Kidney tubule cell (primary cell): ENCODE results near the gene MCUR1.
"Not testable (repeated sequence)": the region's sequence is repeated elsewhere in the genome, so short reads cannot be mapped to it uniquely, and the experiment has no call there.

ENCODE experiments used
- DNase-seq: peaks from one replicate; pipeline ENCODE4 v3.0.0-alpha.2; 2018; ENCODE audit warnings: low spot score

MCUR1 gene

DNA sequence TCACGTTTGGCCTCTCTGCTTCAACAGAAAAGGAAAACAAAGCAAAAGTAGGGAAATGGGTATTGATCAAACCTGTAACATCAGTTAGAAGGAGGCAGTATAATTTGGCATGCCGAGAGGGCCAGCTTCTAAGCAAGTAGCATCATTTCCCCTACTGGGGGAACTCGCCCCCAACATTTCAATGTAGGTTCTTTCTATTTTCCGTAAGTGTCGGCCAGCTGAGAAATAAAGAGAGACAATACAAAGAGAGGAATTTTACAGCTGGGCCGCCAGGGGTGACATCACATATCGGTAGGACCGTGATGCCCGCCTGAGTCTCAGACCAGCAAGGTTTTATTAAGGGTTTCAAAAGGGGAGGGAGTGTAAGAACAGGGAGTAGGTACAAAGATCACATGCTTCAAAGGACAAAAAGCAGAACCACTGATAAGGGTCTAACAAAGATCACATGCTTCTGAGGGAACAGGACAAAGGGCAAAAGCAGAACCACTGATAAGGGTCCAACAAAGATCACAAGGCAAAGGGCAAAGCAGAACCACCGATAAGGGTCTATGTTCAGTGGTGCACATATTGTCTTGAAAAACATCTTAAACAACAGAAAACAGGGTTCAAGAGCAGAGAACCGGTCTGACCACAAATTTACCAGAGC, 14.4 kb upstream of the MCUR1 start:
- not testable (repeated sequence) for DNase-seq

DNA sequence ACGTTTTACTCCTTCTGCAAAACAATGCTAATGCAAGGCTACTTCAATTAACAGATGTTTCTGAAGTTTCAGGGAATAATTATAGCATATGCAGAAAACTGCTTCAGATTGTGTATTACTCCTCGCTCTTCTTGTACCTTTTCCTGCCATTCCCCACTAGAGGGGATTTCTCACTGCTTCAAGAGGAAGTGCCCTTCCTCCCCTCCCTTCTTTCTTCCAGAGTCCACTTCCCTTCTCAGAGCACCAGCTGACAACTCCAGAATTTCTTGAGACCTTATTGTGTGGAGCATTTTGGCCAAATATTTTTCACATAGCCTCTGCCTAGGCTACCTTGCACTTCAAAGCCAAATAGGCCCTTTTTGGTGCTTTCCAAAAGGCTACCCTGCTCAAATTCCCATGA, 12.7 kb upstream of the MCUR1 start:
- DNase-seq = no peak

DNA sequence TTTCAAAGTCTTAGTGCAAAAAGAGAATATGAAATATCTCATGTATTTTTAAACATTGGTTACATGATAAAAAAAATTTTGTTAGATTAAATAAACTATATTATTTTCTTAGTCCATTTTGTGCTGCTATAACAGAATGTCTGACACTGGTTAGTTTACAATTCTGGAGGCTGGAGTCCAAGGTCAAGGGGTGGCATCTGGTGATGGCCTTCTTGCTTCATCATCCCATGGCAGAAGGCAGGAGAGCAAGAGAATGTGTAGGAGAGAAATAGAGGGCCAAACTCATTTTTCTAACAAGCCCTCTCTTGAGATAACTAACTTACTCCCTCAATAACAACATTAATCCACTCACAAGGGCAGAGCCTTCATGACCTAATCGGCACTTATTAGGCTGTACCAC, 11.5 kb upstream of the MCUR1 start:
- no peak for DNase-seq

DNA sequence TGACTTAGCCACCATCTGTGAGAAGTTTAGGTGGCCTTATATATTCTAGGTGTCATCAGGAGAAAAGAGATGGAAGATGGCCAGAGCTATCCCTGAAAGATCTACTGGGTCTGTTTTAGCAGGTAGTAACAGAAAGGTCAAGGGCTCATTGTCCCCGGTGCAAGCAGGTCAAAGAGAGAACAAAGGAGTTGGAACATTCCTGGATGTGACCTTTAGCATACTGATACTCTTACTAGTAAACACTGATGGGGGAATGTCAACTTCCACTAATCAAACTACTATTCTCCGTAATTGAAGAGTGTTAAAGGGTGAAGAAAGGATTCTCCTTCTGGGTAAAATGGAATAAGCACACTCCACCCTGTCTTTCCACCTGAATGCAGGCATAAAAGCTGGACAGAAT, 4.0 kb upstream of the MCUR1 start:
- no peak for DNase-seq

DNA sequence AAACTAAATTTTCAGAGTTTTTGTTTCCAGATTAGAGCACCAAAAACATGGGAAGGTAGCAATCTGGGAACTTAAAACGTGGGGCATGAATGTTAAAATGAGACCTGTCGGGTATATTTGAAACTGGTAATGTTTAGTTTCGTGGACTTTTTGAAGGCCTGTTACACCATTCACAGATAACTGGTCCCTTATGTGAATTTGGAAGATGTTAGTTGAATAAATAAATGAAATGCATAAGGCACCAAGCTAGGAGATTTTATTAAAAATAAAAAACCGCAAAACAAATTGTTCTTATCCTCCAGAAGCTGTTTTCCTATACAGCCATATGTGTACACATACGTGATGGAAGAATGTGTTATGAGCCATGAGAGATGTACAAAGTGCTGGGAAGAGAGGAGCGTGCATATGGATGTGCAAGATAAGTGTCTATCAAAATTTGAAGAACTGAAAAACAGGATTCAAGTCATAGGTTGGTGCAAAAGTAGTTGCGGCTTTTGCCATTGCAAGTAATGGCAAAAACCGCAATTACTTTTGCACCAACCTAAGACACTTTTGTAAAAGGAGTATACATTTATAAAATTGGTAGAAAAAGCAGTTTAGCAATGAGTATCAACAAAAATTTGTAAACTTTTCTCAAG, 700 bp upstream of the MCUR1 start:
- no peak for DNase-seq

DNA sequence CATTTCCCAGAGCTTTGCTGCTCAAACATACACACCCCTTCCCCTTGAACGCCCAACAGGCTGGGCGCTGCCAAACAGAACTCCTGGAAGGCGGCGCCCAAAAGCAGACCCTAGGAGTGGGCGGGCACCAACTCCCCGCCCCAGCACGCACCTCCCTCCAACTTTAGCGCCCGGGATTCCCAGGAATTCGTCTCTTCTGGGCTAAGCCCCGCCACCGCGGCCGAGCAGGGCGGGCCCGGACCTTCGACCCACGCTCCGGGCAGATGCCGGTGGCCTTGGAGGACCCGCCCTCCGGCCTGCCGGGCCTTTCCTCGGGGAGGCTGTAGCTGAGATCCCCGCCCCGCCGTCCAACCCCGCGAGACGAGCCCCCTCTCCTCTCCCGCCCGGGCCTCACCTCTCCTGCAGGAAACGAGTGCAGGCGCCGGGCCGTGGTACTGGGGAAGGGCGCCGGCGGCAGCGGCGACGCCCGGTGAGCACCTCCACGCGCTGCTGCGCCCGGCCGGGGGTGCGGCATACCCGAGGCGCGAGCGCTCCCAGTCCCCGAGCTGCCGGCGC, 659 bp downstream of the MCUR1 start:
- DNase-seq = peak; percentile 73

DNA sequence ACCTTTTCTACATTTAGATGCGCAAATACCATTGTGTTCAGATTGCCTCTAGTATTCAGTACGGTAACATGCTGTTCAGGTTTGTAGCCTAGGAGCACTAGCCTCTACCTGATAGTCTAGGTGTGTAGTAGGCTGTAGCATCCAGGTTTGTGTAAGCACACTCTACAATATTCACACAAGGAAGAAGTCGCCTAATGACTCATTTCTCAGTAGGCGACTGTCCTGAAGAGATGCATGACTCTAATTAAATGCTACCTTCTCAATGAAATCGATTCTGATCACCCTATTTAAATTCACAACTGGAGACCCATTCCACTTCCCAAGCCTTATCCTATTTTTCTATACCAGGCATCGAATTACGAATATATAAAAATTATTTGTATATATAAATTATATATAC, 1.3 kb downstream of the MCUR1 start:
- peak; percentile 47 for DNase-seq

DNA sequence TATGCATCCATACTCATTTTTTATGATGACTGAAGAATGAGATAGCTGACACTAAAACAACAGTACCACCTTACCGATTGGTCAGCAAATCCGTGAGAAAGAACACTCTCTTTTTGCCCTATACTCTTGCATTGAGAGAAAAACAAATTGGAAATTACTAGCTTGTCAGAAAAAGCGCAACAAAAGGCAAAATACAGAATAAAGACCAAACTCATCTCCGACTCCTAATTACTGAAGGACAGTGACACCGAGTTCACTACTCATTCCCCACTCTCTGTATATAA, 2.1 kb downstream of the MCUR1 start:
- DNase-seq = no peak

DNA sequence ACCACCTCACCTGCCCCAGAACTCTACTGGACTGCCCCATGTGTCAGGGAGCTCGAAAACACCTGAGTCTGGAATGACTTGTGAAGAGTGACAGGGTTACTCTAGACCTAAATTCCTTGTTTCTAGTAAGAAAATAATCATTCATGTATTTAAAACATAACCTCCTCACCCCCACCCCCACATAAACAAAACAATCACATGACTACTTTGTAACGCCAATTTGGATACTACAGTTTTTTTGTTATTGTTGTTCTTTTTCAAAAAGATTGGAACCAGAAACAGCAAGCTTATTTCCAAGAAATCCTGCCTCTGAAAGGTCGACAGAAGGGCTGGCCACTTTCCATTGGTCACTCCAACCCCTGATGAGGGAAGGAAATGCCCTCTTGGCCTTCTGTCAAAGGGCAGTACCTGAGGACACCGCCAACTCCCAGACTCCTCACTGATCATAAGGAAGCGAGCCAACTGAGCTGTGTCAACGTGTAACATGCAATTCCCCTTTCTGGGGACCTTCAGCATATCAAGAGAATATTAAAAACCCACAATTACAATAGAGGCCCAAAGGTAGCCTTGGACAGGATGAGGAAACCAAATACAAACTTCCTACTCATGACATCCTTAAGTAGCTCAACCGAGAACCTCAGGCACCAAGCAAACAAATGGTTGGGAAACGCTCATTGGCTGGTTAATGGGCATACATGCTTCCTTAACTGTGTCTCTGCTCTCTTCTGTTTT, 2.6 kb downstream of the MCUR1 start:
- DNase-seq = peak; percentile 14

DNA sequence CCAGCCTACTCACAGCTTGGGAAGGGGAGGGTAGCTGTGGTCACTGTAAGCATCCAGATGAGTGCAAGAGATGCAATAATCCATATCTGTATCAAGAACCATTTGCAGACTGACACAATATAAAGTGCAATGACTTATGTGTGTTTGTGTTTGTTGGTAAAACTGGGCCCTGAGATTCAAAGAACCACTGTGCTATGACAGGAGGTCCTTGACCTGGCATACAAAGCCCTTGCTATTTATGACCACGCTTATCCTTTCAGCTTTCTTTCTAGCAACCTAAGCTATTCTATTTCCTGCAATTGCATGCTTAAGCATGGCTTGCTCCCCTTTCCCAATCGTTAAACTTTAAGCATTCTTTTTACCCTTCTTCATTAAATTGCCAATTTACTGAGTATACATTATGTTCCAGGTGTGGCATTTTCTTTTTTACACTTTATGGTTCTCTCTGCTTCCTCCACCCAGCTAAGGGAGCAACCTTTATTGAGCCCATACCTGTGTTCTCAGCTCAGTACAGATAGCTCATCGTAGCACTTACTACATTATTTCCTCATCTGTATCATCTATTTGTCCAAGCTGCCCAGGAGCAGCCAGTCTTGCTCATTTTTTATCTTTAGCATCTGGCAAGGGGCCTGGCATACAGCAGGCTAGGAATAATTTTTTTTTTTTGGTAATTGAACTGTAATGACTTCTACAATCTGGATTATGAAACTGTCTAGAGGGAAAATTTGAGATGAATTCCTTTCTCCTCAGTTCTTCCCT, 3.5 kb downstream of the MCUR1 start:
- peak; percentile 9 for DNase-seq

DNA sequence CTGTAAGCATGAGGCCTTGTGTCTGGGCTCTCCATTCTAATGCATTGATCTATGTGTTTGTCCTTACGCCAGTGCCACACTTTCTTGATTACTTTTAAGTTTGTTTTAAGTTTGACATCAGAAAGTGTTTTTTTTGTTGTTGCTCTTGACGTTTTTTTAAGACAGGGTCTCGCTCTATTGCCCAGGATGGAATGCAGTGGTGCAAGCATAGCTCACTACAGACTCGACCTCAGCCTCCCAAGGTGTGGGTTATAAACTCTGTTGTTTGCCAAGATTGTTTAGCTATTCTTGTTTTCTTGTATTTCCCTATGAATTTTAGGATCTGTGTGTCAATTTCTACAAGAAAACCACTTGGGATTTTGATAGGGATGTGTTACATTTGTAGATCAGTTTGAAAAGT, 5.6 kb downstream of the MCUR1 start:
- peak; percentile 22 for DNase-seq

DNA sequence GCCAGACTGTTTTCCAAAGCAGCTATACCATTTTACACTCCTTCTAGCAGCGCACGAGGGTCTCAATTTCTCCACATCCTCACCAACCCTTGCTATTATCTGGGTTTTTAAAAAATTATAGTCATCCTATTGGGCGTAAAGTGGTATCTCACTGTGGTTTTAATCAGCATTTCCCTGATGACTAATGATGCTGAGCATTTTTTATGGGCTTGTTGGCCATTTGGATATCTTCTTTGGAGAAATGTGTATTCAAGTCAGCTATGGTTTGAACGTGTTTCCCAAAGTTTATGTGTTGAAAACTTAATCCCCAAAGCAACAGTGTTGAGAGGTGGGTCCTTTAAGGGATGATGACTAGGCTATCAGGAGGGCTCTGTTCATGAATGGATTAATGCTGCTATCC, 6.7 kb downstream of the MCUR1 start:
- DNase-seq = no peak

DNA sequence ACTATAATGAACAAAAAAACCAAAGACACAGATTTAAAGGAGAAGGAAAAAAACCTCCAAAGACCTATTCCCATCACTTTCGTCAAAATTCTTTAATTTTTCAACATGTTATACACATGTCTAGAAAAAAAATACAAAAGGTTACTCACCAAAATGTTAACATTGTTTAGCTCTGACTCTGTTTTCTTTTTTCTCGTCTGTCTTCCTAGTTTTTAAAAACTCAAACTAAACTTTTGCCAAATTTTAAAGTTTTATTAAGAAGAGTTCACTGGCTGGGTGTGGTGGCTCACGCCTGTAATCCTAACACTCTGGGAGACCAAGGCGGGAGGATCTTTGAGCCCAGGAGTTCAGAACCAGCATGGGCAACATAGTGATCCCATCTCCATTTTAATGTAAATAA, 10.8 kb downstream of the MCUR1 start:
- DNase-seq = no peak

DNA sequence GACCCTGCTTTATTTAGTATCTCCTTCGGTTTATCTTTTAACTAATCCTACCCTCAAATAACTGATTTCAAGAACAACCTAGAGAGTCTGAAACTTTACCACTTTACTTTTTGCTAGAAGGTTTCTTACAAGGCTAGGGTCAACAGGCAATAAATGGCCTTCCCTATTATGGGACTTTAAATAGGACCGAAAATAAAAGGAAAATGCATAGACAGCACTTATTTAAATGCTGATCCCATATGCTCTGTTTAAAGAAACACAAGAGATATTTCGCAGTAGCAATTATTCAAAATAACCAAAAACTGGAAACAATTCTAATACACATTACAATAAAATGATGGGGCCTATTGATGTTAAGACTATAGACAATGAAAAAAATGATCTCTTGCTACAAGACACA, 13.7 kb downstream of the MCUR1 start:
- DNase-seq = no peak

DNA sequence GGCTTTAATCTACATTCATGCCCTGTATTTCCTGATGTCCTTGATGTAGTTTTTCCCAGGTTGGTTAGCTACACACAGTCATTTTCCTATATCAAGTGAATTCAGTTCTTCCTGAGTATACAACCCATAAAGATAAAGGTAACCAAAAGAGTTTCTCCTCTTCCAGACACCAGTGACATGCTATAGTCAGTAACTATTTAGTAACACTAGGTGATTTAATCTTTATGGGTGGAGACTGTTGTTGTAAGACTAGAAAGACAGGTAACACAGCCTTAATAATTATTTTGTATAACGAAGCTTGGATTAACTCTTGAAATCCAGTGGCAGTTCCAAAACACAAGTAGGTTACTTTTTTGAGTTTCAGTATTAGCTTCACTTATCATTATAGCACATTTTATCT, 17.6 kb downstream of the MCUR1 start:
- DNase-seq = no peak

DNA sequence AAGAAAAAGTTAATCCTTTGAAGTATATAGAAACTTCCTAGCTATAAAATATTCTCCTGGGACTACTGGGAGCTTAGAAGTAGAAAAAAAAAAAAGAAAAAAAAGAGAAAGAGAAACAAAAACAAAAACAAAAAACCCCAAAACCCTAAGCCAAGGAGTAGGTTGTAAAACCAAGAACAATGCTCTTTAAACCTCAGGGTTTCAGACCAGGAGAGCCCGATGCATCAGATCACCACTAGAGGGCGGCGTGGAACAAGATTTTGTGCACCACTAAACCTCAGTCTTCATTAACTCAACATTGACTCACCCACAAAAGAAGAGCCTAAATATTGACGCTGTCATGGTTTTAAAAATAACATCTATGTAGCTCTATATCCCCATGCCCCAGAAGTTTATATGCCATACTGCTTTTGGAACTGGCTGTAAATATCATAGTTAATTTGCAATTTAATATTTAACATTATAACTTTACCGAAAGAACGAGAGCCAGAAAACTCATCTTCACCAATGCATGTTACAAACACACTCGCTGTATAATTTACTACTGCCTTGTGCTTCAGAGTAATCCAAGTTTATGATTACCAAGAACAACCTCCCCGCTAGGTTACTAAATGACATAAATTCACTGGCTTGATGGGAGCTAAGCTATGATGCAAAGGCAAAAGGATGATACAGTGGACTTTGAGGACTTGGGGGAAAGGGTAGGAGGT, 19.2 kb downstream of the MCUR1 start:
- DNase-seq = peak; percentile 87

DNA sequence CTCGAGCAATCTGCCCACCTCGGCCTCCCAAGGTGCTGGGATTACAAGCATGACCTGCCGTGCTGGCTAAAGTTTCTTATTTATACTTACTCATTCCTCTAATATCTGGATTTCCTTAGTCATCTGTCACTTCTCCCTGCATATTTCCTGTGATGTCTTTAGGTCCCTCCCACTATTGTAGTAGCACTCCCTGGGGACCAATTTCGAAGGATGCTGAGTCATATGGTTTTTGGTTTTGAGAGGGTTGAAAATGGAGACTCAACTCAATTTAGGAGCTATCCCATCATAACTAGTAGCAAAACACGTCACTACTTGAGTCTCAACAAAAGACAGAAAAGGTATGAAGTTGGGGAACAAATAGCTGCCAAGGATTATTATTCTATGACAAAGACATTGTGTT, 20.2 kb downstream of the MCUR1 start:
- DNase-seq = peak; percentile 68

DNA sequence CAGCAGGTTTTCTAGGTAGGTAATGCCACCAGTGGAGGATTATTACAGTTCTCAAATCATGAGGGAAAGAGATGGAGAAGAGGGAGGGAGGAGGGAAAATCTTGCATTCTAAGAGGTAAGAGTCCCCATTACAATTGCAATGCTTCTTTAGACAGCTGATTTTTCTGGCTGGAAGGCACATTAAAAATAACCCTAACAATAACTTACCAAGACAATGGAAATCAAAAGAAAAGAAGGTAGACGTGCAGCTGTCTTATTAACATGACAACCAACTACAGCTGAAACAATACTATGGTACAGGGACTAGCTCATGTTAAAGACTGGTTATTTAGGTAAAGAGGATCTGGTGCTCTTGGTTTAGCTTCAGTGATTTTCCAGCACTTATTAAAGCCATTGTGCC, 24.6 kb downstream of the MCUR1 start:
- no peak for DNase-seq

DNA sequence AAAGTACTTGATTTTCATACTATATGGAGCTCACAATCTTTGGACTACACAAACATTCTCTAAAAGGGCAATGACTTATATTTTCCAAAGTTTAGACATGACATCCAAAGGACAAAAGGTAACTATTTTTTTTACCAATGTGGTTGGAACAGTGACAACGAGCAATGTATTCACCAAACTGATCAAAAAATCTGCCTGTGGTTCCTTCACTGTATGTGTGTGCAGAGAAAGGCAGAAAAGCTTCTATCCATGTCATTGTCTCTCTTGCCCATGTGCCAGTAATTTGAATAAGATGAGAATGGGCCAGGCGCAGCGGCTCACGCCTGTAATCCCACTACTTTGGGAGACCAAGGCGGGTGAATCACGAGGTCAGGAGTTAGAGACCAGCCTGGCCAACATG, 25.5 kb downstream of the MCUR1 start:
- DNase-seq = no peak

DNA sequence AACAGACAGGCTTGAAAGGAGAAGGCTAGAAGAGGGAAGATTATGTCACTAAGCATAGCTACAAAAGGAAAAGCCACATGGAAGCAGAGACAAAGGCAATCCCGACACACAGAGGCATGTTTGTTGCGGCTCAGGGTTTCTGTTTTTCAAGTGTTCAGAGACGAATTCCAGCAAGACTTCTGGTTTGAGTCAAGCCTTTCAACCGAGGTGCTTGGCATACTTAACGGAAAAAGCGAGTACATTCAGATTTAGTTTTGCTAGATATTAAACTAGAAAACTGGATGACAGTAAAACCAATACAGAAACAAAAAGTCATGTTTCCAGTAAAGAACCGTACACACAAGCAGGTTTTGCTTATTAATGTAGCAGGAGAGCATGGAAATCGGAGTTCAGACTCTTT, 27.2 kb downstream of the MCUR1 start:
- DNase-seq = no peak

DNA sequence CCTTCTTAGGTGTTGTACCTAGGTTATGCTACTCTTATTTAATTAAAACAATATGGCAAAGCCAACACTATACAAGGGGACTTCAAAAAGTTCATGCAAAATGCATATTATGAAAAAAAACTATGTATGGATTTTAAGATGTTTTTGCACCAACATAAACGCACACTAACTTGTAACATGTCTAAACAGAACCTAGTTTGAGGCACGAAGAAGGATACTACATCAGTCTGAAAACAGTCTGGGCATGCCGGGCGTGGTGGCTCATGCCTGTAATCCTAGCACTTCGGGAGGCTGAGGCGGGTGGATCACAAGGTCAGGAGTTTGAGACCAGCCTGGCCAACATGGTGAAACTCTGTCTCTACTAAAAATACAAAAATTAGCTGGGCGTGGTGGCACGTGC, 34.2 kb downstream of the MCUR1 start:
- not testable (repeated sequence) for DNase-seq

DNA sequence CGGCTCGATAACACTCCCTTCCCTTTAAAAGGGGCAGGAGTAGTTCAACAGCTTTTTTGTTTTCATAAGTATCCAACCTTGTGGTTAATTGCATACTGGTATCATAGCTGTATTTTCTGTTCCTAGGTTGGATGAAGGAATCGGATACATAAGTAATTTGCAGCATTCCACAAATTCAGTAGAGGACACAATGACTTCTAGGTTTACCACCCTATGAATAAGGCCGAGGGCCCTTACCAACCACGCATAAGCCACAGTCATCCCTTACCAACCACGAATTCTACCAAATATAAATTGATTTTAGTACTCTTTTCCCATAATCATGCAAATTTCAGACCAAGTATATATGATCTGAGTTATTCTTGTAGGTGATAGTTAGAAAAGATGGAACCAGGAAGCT, 36.3 kb downstream of the MCUR1 start:
- no peak for DNase-seq
